ENCODE measurements around the gene NXPH4.

GRCh38 chr12:57236925-57237595, 20.5 kb downstream of the NXPH4 start:
- TF ChIP-seq, protein P1, sequence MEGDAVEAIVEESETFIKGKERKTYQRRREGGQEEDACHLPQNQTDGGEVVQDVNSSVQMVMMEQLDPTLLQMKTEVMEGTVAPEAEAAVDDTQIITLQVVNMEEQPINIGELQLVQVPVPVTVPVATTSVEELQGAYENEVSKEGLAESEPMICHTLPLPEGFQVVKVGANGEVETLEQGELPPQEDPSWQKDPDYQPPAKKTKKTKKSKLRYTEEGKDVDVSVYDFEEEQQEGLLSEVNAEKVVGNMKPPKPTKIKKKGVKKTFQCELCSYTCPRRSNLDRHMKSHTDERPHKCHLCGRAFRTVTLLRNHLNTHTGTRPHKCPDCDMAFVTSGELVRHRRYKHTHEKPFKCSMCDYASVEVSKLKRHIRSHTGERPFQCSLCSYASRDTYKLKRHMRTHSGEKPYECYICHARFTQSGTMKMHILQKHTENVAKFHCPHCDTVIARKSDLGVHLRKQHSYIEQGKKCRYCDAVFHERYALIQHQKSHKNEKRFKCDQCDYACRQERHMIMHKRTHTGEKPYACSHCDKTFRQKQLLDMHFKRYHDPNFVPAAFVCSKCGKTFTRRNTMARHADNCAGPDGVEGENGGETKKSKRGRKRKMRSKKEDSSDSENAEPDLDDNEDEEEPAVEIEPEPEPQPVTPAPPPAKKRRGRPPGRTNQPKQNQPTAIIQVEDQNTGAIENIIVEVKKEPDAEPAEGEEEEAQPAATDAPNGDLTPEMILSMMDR (IDR thresholded peaks at IDR 0.05) = no peak
- TF ChIP-seq POLR2A (IDR thresholded peaks at IDR 0.05) (no peak), POLR2AphosphoS5 (IDR thresholded peaks at IDR 0.05) (no peak), EP300 (IDR thresholded peaks at IDR 0.05) (no peak)

Data from suprapubic skin (tissue), 4 donors.